Endothelial cell of umbilical vein (primary cell): Measurements from ENCODE around the gene OR2C1. TPM values are rescaled to one million over a fixed set of nuclear protein-coding genes. Genes with fewer than 3 reads are reported as not detected.

Experiments
- BruUV-seq: library from RNA; stranded (reverse); fragments of 400-500 nt; replicated peaks from 2 replicates; lab custom pipeline; 2021; lab: Mats Ljungman, UMichigan
- CTCF ChIA-PET: fragments of 300-600, 350-600 bp; sonication (Branson Sonifier 250); formaldehyde crosslinking; loops from one replicate; lab custom pipeline; 2021; ENCODE audit warnings: antibody characterized with exemption, inconsistent platforms; lab: Charles Lee
- POLR2A ChIA-PET: fragments of 300-600, 350-600 bp; sonication (Branson Sonifier 250); formaldehyde crosslinking; loops from one replicate; lab custom pipeline; 2021; ENCODE audit warnings: antibody characterized with exemption, inconsistent platforms; lab: Charles Lee
- DNase-seq: peaks from one replicate; pipeline ENCODE4 v3.0.0-alpha.2; 2011; ENCODE audit warnings: low read depth, low spot score
- FAIRE-seq: peaks from 2 replicates; lab custom pipeline; 2011; peaks lifted over from hg19 to GRCh38; lab: Jason Lieb, UNC
- H2AFZ ChIP-seq: 2 replicates; pipeline ENCODE4 v1.6.0; 2012; ENCODE audit warnings: low read depth, low read length, control low read depth, inconsistent platforms
- H3K27ac ChIP-seq: 2 replicates; pipeline ENCODE4 v1.5.1; 2011; ENCODE audit warnings: low read depth, mild to moderate bottlenecking, control low read depth, low read length, moderate library complexity; ENCODE audit not compliant: insufficient read depth
- H3K27me3 ChIP-seq, 2 experiments: 2 replicates each; pipeline versions ENCODE4 v1.6.0 to v1.6.1; 2011; ENCODE audit warnings: low read length in 2 of 2, mixed read lengths in 1 of 2; ENCODE audit not compliant: control insufficient read depth in 2 of 2, insufficient read depth in 2 of 2
- H3K36me3 ChIP-seq, 2 experiments: 2 replicates in 1 of 2; 3 replicates in 1 of 2; pipeline ENCODE4 v1.5.1; 2011; ENCODE audit warnings: low read length in 2 of 2, mild to moderate bottlenecking in 1 of 2, moderate library complexity in 1 of 2; ENCODE audit not compliant: control insufficient read depth in 2 of 2, insufficient read depth in 2 of 2; ENCODE audit errors: extremely low read depth in 1 of 2
- H3K4me1 ChIP-seq: 3 replicates; pipeline ENCODE4 v1.5.1; 2011; ENCODE audit warnings: mild to moderate bottlenecking, low read length; ENCODE audit not compliant: control insufficient read depth, insufficient read depth; ENCODE audit errors: extremely low read depth
- H3K4me2 ChIP-seq: 2 replicates; pipeline ENCODE4 v1.6.1; 2011; ENCODE audit warnings: low read length, control low read depth, mixed read lengths; ENCODE audit not compliant: insufficient read depth
- H3K4me3 ChIP-seq, 3 experiments: fragments of 200-600 bp in 1 of 3; sonication (generic), shearing (Covaris generic) in 1 of 3; replicated peaks in 1 of 3; 2 replicates each; pipeline ENCODE4 v1.5.1; 2011 to 2016; ENCODE audit warnings: control low read depth in 3 of 3, low read length in 3 of 3, mild to moderate bottlenecking in 2 of 3, inconsistent platforms in 1 of 3, low read depth in 1 of 3, moderate library complexity in 1 of 3; ENCODE audit not compliant: insufficient read depth in 1 of 3
- H3K79me2 ChIP-seq: 2 replicates; pipeline ENCODE4 v1.6.0; 2012; ENCODE audit warnings: low read length, inconsistent platforms; ENCODE audit not compliant: control insufficient read depth, insufficient read depth
- H3K9ac ChIP-seq: replicated peaks from 2 replicates; pipeline ENCODE3; 2011; ENCODE audit warnings: low read length, control low read depth; ENCODE audit not compliant: insufficient read depth; ENCODE audit errors: extremely low read depth
- H3K9me1 ChIP-seq: replicated peaks from 3 replicates; pipeline ENCODE4 v1.6.0; 2011; ENCODE audit warnings: mild to moderate bottlenecking, low read length; ENCODE audit not compliant: control insufficient read depth, insufficient read depth; ENCODE audit errors: extremely low read depth
- H3K9me3 ChIP-seq: replicated peaks from 2 replicates; pipeline ENCODE4 v1.5.1; 2012; ENCODE audit warnings: low read length, inconsistent platforms; ENCODE audit not compliant: control insufficient read depth, insufficient read depth
- H4K20me1 ChIP-seq: replicated peaks from 2 replicates; pipeline ENCODE3; 2011; ENCODE audit warnings: mild to moderate bottlenecking, low read length; ENCODE audit not compliant: control insufficient read depth, insufficient read depth; ENCODE audit errors: extremely low read depth
- EZH2 ChIP-seq: IDR thresholded peaks from 2 replicates; pipeline ENCODE4 v1.6.1; 2012; ENCODE audit warnings: borderline replicate concordance, low read depth, mild to moderate bottlenecking, moderate library complexity, low read length, inconsistent platforms; ENCODE audit not compliant: severe bottlenecking
- FOS ChIP-seq: IDR thresholded peaks from 2 replicates; pipeline ENCODE4 v1.6.1; 2011; ENCODE audit warnings: mild to moderate bottlenecking, low read length, moderate library complexity, borderline replicate concordance; ENCODE audit not compliant: insufficient read depth
- GATA2 ChIP-seq: IDR thresholded peaks from 2 replicates; pipeline ENCODE4 v1.7.0; 2011; ENCODE audit warnings: low read depth, mild to moderate bottlenecking, moderate library complexity, mixed read lengths, low read length; ENCODE audit not compliant: insufficient read length, insufficient read depth
- JUN ChIP-seq: IDR thresholded peaks from 2 replicates; pipeline ENCODE4 v1.6.1; 2011; ENCODE audit warnings: borderline replicate concordance, low read depth; ENCODE audit not compliant: insufficient read length, insufficient read depth
- MYC ChIP-seq: IDR thresholded peaks from one replicate; pipeline ENCODE4 v1.6.1; 2011; ENCODE audit warnings: mild to moderate bottlenecking, low read depth, low read length
- POLR2A ChIP-seq: IDR thresholded peaks from 2 replicates; pipeline ENCODE4 v1.6.1; 2012; ENCODE audit warnings: low read depth, mild to moderate bottlenecking, control low read depth, low read length
- POLR2AphosphoS5 ChIP-seq: IDR thresholded peaks from 2 replicates; pipeline ENCODE4 v1.6.1; 2012; ENCODE audit warnings: low read depth, mild to moderate bottlenecking, control low read depth, low read length, moderate library complexity; ENCODE audit not compliant: insufficient read depth
- dilution Hi-C: fragments of 300-500 bp; cut with MboI; formaldehyde crosslinking; loops from one replicate; pipeline ENCODE4 v1.15.0; 2019; ENCODE audit warnings: low sequenced_read_pairs; ENCODE audit not compliant: extremely low pct_ligation_motif_present
- intact Hi-C: fragments of 100-400 bp; cut with micrococcal nuclease; formaldehyde crosslinking; loops from one replicate; pipeline ENCODE4 v1.10.0; 2022
- polyA plus RNA-seq, 4 experiments: library from polyadenylated mRNA; depleted of rRNA in 3 of 4; stranded (reverse) in 3 of 4; unstranded in 1 of 4; fragments of >200 nt; gene quantifications; 2 replicates each; pipeline versions ENCODE4 v1.2.1 to v1.2.3, GENCODE V29; 2011 to 2012; ENCODE audit warnings: missing spikeins in 1 of 4
- total RNA-seq: library from RNA; stranded (reverse); gene quantifications from 2 replicates; pipeline ENCODE4 v1.2.3, GENCODE V29; 2021
- TF ChIP-seq, protein P1 (sequence below), 2 donors: IDR thresholded peaks; 1 replicate in 1 of 2; 2 replicates in 1 of 2; pipeline ENCODE4 v1.5.1; 2011; ENCODE audit warnings: low read length in 2 of 2, mild to moderate bottlenecking in 2 of 2, moderate library complexity in 2 of 2, control low read depth in 1 of 2, inconsistent platforms in 1 of 2, low read depth in 1 of 2; ENCODE audit not compliant: insufficient read depth in 1 of 2; ENCODE audit errors: extremely low read depth in 1 of 2
- TF ChIP-seq, protein P2 (sequence below): IDR thresholded peaks from 2 replicates; pipeline ENCODE4 v1.6.1; 2011; ENCODE audit not compliant: insufficient read depth, insufficient read length

Gene OR2C1
- total and polyA plus RNA-seq, 2 donors (not counting 3 experiments of a cell fraction or from before 2014, with no cell fraction given) = not detected

DNA sequence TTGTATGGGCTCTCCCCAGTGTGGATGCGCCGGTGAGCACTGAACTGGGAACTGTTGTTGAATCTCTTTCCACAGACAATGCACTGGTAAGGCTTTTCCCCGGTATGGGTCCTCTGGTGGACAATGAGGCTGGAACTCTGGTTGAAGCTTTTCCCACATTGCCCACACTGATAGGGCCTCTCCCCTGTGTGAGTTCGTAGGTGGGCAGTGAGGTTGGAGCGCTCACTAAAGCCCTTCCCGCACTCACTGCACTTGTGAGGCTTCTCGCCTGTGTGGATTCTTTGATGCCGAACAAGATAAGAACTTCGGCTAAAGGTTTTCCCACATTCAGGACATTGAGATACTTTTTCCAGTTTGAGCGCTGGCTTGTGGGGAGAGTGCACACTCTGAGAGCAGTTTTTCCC, 27.4 kb downstream of the OR2C1 start:
- Histone ChIP-seq H3K9me1 (no peaks in the 10 kb centered on the region), H4K20me1 (no peaks in the 10 kb centered on the region), H3K4me3 (no peak overlapping the region), H3K9me3 (peaks cover 28% of the 10 kb centered on the region), H3K27me3 (no peaks in the 10 kb centered on the region), H2AFZ (no peak overlapping the region), H3K4me2 (no peak overlapping the region), H3K79me2 (peaks cover 2% of the 10 kb centered on the region), H3K9ac (no peak overlapping the region), H3K4me1 (no peaks in the 10 kb centered on the region), H3K36me3 (peaks cover 7 to 21% of the 10 kb centered on the region in 2 experiments), H3K27ac (no peak overlapping the region)
- dilution Hi-C loops (no loop called here), intact Hi-C loops (no loop called here)
- CTCF ChIA-PET = interaction anchor here (1.7 kb wide), 1 partner anchor 18 kb away, joined by 4 read pairs; the partner anchor contains the start of genes ZNF174 and ZSCAN32
- no TSS peak for BruUV-seq
- TF ChIP-seq, protein P1, sequence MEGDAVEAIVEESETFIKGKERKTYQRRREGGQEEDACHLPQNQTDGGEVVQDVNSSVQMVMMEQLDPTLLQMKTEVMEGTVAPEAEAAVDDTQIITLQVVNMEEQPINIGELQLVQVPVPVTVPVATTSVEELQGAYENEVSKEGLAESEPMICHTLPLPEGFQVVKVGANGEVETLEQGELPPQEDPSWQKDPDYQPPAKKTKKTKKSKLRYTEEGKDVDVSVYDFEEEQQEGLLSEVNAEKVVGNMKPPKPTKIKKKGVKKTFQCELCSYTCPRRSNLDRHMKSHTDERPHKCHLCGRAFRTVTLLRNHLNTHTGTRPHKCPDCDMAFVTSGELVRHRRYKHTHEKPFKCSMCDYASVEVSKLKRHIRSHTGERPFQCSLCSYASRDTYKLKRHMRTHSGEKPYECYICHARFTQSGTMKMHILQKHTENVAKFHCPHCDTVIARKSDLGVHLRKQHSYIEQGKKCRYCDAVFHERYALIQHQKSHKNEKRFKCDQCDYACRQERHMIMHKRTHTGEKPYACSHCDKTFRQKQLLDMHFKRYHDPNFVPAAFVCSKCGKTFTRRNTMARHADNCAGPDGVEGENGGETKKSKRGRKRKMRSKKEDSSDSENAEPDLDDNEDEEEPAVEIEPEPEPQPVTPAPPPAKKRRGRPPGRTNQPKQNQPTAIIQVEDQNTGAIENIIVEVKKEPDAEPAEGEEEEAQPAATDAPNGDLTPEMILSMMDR (IDR thresholded peaks at IDR 0.05; ENCODE audit: extremely low read depth in 1 of 2, insufficient read depth in 1 of 2, low read depth in 1 of 2, low read length in 2 of 2) = no peak
- TF ChIP-seq POLR2AphosphoS5 (no peak), MYC (no peak), FOS (no peak), GATA2 (no peak), POLR2A (no peak), EZH2 (no peak), JUN (no peak)
- TF ChIP-seq, protein P2, sequence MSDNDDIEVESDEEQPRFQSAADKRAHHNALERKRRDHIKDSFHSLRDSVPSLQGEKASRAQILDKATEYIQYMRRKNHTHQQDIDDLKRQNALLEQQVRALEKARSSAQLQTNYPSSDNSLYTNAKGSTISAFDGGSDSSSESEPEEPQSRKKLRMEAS = no peak
- FAIRE-seq (no peak), DNase-seq (no peak)
- POLR2A ChIA-PET = no interaction called here
